Epithelial cell of proximal tubule (primary cell): ENCODE data around the gene SERPINA4. TPM values are rescaled to one million over a fixed set of nuclear protein-coding genes. Genes with fewer than 3 reads are reported as not detected.
"Not testable (repeated sequence)": the region's sequence is repeated elsewhere in the genome, so short reads cannot be mapped to it uniquely, and the experiment has no call there.

Experiments used
- DNase-seq: peaks from one replicate; pipeline ENCODE4 v3.0.0-alpha.2; 2011; ENCODE audit warnings: low read depth
- H3K4me3 ChIP-seq: 2 replicates; pipeline ENCODE4 v1.5.1; 2011; ENCODE audit warnings: low read depth, mild to moderate bottlenecking, low read length
- total RNA-seq: library from RNA; depleted of rRNA; stranded (reverse); fragments of >200 nt; gene quantifications from 2 replicates; pipeline ENCODE4 v1.2.3, GENCODE V29; 2015
- TF ChIP-seq, protein P1 (sequence below): conservative IDR thresholded peaks from 2 replicates; pipeline ENCODE4 v1.5.1; 2012; ENCODE audit warnings: low read depth, mild to moderate bottlenecking, low read length

The SERPINA4 gene
- total RNA-seq, 1 donor from 2014 or later = not detected

DNA sequence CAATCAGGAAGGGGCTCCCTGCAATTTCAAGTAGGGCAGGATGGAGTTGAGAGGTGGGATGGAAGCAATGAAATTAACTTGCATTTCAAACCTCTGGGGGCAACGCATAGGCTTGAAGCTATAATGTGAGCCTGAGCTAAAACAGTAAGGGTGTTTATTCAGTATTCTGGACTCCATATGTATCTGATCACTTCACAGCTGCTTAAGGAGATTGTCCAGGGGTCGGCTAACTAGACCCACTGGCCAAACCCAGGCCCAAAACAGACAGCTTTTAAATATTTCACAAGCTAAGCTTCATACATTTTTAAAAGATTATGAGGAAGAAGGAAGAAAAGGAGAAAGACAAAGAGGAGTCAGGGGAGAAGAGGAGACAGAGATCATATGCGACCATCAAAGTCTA lies 44.1 kb downstream of the SERPINA4 start:
- no peak overlapping the region for H3K4me3 ChIP-seq
- TF ChIP-seq, protein P1, sequence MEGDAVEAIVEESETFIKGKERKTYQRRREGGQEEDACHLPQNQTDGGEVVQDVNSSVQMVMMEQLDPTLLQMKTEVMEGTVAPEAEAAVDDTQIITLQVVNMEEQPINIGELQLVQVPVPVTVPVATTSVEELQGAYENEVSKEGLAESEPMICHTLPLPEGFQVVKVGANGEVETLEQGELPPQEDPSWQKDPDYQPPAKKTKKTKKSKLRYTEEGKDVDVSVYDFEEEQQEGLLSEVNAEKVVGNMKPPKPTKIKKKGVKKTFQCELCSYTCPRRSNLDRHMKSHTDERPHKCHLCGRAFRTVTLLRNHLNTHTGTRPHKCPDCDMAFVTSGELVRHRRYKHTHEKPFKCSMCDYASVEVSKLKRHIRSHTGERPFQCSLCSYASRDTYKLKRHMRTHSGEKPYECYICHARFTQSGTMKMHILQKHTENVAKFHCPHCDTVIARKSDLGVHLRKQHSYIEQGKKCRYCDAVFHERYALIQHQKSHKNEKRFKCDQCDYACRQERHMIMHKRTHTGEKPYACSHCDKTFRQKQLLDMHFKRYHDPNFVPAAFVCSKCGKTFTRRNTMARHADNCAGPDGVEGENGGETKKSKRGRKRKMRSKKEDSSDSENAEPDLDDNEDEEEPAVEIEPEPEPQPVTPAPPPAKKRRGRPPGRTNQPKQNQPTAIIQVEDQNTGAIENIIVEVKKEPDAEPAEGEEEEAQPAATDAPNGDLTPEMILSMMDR = no peak
- DNase-seq = no peak

GRCh38 chr14:94608966-94609365 lies 47.7 kb downstream of the SERPINA4 start:
- DNase-seq, H3K4me3 ChIP-seq: not testable (repeated sequence)

GRCh38 chr14:94611179-94611578 lies 49.9 kb downstream of the SERPINA4 start:
- TF ChIP-seq, protein P1 = no peak
- no peak overlapping the region for H3K4me3 ChIP-seq
- no peak for DNase-seq

GRCh38 chr14:94612174-94612573 lies 50.9 kb downstream of the SERPINA4 start, which contains the start of gene SERPINA3:
Gene SERPINA3 (plus strand): TSS chr14:94612391. CDS start chr14:94614442, 2,051 bp downstream.
- peak within 1 kb of the TSS; percentile 13 for H3K4me3 ChIP-seq
- TF ChIP-seq, protein P1 = no peak
- DNase-seq = no peak

GRCh38 chr14:94612580-94613554 lies 51.6 kb downstream of the SERPINA4 start:
- TF ChIP-seq, protein P1 = no peak
- H3K4me3 ChIP-seq = peak overlapping the region; percentile 13
- no peak for DNase-seq

DNA sequence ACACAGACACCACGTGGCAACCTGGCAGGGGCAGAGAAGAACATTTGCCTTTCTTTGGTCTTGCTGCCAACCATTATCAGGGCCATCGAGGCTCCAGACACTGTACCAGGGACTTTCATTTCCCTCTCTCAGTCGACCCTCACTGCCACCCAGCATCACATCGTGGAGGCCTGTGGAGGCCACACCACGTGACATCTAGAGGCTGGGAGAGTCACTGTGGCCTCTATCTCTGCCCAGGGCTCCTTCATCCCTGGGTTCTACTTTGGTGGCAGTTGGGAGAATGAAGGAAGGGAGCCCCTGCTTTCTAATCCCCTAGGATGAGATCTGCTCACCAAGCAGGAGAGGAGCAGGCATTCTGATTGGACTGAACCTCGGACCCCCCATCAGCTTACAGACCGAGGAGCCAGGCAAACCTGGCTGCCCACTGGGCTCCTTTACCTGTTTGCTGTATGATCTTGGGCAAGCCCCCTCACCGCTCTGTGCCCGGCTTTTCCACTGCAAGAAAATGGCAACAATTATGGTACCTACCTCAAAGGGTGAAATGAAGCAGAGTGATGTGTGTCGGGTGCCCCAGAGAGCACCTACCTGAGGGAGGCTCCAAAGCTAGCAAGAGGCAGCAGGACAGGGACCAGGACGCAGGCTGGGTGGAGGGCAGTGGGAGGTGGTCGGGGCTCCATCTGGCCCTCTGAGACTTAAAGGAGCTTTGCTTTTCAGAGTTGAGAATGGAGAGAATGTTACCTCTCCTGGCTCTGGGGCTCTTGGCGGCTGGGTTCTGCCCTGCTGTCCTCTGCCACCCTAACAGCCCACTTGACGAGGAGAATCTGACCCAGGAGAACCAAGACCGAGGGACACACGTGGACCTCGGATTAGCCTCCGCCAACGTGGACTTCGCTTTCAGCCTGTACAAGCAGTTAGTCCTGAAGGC lies 52.7 kb downstream of the SERPINA4 start:
- DNase-seq = no peak
- TF ChIP-seq, protein P1 = no peak
- H3K4me3 ChIP-seq = no peak overlapping the region

DNA sequence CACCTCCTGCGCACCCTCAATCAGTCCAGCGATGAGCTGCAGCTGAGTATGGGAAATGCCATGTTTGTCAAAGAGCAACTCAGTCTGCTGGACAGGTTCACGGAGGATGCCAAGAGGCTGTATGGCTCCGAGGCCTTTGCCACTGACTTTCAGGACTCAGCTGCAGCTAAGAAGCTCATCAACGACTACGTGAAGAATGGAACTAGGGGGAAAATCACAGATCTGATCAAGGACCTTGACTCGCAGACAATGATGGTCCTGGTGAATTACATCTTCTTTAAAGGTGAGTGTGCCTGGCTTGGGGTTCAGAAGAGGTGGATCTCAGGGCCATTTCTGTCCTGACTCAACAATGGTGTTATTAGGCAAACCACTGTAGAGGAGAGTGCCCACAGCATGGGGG lies 53.6 kb downstream of the SERPINA4 start:
- no peak overlapping the region for H3K4me3 ChIP-seq
- TF ChIP-seq, protein P1 = no peak
- no peak for DNase-seq
